Suppressor macrophage (primary cell): ENCODE results near the gene UFD1.
A peak's percentile ranks its signal among the peaks of the same experiment; 100 is the strongest.

ENCODE experiments used
- DNase-seq, 4 experiments: peaks; one replicate each; pipeline ENCODE4 v3.0.0-alpha.2; 2020 to 2022

Gene UFD1

DNA sequence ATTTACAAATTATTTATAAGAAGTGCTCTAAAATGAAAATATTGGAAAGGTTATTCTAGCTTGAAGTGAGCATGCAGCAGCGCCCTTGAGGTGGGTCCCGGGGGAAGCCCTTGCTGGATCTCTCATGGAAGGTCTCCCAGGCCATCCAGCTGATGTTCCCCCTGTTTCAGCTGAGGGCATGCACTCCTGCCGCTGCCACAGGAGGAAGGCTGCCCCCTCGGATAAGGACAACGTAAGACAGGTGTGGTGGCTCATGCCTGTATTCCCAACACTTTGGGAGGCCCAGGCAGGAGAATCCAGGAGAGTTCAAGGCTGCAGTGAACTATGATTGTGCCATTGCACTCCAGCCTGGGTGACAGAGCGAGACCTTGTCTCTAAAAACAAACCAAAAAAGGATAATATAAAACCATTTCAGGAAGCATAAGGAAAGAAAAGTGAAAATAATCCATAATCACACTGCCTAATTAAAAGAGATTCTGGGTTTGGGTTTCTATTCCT is 15.7 kb upstream of the UFD1 start:
- DNase-seq, result no peak

DNA sequence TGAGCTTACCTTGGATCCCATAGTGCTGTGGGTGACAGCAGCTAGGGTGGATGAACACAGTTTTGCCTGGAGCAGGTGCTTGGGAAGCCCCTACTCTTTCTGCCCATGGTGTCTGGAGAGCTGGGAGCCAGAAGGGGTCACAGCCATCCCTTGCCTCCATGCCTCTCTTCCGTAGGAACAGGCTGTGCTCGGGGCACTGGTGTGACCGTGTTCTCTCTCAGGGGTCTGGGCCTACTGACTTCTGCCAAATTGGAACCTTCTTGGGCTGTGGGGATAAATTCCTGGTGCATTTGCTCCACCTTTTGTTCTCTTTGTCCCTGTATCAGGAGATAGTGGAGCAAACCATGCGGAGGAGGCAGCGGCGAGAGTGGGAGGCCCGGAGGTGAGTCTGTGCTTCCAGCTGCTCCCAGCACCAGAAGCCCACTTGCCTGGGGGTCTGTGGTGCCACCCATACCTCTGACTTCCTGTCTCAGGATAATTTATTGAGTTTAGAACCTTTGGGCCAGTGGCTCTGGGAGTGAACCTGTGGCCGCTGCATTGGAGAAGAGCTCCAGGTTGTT is 15.1 kb upstream of the UFD1 start:
- no peak for DNase-seq

DNA sequence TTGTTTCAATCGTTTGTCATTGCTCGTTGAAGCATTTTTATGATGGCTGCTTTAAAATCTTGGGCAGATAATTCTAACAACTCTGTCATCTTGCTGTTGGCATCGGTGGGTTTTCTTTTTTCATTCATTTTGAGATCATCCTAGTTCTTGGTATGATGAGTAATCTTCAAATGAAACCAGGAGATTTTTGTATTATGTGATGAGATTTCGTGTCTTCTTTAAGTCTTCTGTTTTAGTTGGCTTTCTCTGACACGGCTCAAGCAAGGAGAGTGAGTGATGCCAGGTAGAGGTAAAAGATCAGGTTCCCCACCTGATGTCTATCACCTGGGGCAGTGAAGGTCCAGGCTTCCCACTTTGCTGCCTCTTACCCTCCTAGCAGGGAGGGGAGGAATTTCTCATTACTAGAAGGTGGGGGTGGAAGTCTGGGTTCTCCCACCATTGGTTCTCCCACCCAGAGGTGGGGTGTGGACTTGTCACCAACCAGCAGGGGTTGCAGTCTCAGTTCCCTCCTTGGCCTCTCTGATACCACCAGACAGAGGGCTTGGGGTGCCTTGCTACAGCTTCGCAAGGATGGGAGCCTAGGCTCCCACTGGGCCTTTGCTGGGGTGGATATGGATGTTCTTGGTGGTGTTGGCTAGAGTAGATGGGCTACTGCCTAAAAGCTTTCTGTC is 13.6 kb upstream of the UFD1 start:
- DNase-seq, result no peak

DNA sequence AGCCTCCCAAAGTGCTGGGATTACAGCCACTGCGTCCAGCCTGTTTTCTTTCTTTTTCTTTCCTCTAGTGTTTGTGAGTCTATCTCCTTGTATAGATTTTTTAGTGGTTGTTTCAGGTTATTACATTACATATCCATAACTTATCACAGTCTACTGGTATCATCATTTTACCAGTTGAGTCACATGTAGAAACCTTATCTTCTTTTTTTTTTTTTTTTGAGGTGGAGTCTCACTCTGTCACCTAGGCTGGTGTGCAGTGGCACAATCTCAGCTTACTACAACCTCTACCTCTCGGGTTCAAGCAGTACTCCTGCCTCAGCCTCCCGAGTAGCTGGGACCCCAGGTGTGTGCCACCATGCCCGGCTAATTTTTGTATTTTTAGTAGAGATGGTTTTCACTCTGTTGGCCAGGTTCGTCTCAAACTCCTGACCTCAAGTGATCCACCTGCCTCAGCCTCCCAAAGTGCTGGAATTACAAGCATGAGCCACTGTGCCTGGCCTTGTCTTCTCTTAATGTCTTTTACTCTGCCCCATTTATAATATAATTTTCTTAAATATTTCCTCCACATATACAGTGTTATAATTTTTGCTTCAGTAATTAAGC is 11.7 kb upstream of the UFD1 start:
- DNase-seq, result no peak

DNA sequence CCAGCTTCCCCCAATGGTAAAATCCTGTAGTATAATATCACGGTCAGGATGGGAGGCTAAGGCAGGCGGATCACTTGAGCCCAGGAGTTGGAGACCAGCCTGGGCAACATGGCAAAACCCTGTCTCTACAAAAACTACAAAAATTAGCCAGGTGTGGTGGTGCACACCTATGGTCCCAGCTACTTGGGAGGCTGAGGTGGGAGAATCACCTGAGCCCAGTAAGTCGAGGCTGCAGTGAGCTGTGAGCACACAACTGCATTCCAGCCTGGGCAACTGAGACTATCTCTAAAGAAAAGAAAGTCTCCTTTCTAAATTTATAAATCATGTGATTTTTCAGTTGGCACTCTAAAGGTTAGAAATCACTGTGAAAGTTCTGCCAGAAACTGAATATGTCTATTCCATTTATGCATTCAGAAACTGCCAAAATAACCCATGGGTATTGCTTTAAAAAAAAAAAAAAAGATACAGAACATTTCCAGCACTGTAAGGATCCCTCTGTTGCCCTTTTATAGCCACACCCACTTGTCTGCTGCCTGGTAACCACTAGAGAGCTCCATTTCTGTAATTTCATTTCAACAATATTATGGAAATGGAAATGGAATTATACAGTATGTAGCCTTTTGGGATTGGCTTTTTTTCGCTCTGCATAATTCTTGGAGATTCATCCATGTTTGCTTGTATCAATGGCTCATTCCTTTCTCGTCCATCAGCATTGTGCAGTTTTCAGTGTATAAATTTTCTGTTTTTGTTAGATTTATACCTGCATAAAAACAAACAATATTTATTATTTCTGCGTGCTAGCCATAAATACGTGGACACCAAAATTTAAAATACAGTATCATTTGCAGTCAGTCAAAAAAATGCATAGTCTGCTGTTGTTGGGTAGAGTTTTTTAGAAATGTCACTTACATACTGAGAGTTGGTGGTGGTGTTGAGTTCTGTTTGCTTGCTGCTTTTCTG is 10.2 kb upstream of the UFD1 start:
- DNase-seq, result peak; percentile 16 to 46 (median 30)

DNA sequence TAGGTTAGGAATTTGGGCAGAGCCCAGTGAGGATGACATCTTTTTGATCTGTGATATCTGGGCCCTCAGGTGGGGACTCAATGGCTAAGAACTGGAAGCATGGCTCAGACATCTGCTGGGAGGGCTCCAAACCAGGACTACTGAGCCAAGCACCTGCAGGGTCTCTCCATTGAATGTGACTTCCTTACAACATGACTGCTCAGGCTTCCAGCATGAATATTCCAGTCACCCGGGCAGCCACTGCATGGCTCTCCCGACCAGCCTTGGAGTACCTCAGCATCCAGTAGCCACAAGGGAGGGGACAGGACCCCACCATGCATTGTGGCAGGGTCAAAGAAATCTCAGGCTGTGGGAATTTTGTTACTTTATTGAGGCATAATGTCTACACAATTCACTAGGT is 9.3 kb upstream of the UFD1 start:
- no peak for DNase-seq

DNA sequence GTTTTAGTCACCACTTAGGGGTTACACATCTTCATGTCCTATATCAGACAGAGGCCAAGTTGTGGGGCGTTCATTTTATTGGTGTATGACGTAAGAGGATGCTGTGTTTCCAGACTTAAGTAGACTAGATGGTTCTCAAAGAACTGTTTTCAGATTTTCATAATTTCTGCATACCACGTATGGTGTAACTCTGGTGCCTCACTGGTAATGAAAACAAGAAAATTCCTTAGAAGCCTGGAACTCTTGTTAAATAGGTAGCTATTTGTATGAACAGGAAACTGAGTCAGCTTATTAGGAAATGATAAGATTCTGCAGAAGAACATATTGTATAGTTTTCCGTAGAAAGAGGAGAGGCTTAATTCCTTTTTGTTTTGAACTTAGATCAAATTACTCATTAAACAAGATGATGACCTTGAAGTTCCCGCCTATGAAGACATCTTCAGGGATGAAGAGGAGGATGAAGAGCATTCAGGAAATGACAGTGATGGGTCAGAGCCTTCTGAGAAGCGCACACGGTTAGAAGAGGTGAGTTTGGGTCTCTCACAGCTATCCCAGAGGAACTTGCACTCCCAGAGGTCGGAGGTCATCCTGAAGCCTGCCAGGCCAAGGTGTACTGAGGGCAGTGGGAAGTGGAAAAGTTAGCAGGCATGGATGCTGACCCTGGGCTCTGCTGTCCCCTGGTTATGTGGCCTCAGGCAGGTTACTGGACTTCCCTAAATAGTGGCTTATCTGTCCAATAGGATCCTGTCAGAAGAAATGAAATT is 4.7 kb upstream of the UFD1 start:
- DNase-seq, result no peak

DNA sequence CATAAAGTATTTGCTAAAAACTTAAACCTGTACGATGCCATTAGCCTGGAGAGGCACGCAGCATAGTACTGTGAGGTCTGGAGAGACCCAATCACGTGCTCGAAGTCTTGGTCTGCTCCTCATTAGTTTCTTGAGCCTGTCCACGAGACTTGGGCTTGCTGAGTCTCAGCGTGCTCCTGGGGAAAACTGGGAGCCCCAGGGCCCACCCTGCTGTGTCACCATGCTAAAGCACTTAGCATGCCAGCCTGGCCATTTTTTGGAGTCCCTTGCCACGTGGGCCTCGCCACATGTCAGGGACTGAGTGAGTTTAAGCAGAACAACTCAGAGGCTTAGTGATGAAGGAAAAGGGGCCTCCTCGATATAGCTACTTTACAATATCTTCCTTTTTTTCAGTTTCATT is 3.3 kb upstream of the UFD1 start:
- no peak for DNase-seq

DNA sequence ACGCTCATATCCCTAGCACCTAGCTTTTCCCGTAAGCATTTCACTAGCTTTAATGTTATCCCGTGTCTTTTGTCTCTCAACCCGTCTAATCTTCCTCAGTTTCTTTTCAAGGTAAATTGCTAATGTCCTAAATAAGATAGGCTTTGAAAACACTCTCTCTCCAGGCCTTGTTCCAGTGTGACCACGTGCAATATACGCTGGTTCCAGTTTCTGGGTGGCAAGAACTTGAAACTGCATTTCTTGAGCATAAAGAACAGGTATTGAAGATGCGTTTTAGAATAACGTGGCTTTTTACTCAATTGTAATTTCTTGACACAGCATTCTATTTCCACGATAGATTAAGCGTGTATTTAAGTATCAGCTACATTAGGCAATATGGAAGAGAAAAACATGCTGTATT is 1.8 kb upstream of the UFD1 start:
- no peak for DNase-seq

DNA sequence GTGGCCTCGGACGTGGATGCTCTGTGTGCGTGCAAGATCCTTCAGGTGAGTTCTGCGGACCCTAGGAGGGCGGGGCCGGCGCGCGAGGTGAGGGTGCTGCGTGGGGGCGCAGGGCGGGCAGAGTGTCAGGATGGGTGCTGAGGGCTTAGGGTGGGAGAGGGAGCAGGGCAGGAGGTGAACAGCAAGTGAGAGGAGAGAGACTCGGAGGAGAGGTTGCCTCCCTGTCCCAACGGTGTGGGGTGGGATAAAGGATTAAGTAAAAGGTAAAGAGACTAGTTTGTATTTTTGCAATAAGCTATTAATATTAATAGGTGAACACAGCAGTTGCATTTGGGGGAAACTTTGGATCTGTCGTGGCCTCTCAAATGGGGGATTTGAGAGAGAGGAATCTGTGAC is 1.2 kb upstream of the UFD1 start:
- no peak for DNase-seq

DNA sequence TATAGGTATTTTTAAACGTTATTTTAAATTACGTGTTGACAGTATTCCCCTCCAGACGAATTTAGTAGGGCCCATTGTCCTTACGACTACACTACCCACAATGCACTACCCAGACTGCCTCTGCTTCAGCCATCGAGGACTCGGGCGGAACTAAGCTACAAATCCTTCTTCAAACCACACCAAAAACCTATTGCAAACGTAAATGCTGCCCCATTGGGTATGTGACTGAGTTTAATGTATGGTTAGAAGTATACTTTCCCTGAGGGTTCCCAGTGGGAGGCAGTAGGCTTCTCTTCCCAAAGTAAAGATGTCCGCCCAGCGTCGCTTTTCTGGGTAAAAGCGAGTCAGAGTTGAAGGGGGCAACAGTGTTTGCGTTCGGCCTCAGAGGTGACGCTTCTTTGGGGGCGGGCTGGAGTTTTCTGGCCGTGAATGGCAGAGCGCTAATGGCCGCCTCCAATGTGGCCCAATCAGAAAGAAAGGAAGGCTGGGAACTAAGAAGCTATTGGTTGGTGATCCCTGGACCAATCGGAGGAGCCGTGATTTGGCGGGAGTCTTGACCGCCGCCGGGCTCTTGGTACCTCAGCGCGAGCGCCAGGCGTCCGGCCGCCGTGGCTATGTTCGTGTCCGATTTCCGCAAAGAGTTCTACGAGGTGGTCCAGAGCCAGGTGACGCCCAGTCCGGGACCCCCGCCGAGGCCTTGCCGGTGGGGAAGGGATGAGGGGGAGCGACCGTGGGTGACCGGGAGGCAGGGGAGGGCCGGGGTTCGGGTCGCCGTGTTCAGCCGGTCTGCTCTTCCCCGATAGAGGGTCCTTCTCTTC is 571 bp upstream of the UFD1 start, which contains the start of gene CDC45:
Gene CDC45, plus strand, starts transcription at position 566 of the 818 bp plus-strand sequence. Its CDS starts 49 bp downstream, at position 615.
- peak; percentile 98 to 99 (median 98) for DNase-seq

DNA sequence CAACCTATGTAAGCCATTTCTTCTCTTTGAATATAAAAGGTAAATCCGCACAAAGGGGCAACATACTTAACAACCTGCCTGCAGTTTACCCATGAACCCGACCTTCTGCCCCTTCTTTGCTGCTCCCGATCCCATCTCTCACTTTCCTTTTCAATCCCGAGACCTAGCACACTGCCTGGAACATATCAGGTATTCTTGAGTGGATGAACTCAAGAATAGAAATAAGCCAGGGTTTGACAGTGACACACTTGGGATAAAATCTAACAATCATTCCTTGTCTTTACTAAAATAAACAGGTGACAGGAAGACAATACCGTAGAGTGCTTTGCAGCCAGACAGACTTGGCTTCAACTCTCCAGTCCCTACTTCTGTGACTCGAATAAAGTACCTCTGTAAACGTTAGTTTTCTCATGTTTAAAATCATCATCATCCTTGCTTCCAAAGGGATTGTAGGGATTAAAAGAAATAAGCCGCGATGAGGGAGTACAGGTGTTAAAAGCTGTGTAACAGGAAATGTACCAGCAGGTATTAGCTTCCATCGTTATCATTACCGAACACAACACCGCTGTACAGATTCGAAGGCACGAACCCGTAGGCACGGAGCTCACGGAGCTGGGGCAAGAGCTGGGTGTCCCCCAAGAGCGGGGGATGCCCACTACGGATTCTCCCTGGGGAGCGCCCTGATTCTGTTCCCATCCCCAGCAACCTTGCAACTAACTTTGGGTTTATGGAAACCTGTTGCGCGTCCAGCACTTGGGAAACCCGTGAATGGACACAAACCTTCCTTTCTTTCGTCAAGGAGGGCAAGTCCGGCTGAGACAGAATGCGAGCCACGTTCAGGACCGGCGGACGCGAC is 720 bp downstream of the UFD1 start:
- peak in 1 of 4 experiments; percentile 0 for DNase-seq

DNA sequence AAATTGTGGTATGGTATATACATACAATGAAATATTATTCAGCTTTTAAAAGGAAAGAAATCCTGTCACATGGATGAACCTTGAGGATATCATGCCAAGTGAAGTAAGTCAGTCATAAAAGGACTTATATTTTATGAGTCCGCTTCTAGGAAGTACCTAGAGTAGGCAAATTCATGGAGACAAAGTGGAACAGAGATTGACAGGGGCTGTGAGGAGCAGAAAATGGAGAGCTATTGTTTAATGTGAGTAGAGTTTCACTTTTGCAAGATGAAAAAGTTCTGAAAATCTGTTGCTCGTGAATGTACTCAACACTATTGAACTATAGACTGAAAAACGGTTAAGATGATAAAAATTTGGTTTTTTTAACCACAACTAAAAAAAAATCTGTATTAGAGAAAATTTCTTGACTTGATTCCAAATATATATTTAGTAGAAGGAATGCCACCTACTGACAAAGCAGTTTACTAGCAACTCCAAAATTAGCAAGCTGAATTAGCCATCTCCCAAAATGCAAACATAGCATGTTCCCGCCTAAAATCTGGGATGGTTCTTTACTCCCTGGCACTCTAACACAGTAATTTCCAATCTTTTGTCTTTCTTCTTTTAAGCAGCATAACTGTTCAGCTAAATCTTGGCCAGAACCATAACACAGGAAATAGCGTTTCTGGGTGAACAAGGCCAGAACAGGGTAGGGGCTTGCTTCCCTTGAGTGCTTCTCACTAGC is 1.5 kb downstream of the UFD1 start:
- DNase-seq, result peak in 2 of 4 experiments; percentile 6 to 30

DNA sequence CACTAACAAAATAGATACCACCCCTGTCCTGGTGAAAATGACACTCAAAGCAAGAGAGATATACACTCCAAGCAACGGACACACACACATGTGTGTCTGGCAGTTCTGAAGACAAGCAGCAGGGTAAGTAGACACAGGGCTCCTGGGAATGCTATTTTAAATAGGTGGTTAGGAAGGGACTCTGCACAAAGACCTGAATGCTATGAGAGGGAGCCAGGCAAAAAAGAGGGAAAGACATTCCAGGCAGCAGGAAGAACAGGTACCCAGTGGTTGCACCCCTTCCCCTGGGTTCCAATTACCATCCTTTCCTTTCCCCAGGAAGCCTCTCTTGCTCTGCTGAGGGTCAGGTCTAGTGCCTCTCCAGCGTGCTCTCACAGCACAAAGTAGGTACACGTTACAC is 3.0 kb downstream of the UFD1 start:
- DNase-seq, result no peak

DNA sequence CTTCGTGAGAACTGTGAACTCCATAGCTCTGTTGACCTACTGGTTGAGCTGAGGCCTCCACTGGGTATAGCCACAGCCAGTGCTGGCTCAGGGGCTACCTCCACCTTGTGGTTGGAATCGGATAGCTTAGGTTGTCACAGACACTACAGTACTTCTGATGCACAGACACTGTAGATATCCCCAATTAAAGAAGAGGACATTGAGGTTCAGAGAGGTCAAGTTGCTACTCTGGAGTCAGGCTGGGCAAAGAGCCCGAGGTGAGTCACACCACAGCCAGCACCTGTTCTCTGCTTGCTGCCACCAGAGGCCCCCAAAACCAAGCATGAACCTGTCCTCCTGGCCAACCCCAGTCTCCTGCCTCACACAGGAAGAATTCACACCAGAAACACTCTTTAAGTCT is 5.4 kb downstream of the UFD1 start:
- no peak for DNase-seq

DNA sequence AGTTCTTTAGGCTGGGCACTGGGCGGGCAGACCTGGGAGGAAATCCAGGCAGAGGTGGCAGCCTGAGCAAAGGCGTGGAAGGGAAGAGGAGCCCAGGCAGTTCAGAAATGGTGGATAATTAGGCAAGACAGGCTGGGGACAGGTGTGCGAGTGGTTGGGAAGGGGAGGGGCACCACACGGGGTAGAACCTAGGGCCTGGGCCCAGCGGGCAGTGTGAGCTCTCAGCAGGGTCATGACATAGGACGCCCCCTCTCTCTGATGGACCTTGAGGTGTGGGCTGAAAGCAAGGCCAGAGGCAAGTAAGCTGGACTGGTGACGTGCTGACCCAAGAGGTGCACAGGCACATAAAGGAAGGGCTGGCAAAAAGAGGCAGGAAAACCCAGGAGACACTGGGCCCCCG is 6.8 kb downstream of the UFD1 start:
- no peak for DNase-seq

DNA sequence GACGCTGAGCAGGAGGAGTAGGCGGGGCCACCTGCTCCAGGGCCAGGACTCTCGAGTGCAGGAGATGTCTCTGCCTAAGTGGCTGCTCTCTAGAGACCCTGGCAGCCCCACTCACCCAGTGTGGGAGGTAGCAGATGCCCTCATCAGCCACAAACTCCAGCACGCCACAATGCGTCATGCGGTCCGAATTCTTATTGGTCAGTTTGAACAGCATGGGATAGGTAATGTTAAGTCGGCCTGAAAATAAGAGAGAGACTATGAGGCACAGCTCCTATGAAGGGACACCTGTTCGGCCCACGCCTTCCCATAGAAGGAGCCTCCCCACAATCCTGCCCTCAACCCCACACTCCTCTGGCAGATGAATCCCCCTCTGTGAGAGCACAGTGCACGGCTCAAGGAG is 7.4 kb downstream of the UFD1 start:
- DNase-seq, result no peak

DNA sequence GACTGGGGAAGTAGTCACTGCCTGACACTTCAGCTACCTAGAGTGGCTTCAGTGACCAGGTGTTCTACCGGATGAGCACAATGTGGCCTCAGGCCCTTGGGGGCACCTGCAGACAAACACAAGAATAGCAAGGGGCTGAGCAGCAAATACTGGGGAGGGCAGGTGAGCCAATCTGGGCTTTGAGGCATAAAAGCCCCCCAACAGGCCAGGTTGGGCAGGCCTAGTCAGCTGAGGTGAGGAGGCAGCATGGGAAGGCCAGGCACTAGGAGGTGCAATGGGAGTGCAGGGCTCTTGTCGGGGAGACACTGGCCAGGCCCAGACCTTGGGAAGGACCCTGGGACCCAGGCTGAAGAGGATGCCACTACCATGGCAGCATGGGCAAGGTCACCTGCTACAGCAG is 9.0 kb downstream of the UFD1 start:
- DNase-seq, result no peak

DNA sequence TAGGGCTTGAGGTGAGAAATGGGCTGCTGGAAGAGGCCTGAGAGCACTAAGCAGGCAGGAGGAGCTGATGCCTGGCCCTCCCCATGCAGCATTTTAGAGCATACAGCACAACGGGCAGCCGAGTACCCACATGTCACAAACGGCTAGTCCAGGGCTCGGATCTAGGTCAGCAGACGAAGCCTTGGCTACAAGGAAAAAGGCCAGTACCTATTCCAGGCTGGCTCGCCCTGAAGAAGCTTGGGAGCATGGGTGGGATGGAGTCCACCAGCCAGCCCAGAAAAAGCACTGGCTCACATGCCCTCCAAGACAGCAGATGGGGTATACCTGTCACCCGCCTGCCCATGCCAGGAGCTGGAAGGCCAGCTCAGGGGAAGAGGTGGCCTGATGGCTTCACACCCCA is 9.6 kb downstream of the UFD1 start:
- DNase-seq, result no peak

DNA sequence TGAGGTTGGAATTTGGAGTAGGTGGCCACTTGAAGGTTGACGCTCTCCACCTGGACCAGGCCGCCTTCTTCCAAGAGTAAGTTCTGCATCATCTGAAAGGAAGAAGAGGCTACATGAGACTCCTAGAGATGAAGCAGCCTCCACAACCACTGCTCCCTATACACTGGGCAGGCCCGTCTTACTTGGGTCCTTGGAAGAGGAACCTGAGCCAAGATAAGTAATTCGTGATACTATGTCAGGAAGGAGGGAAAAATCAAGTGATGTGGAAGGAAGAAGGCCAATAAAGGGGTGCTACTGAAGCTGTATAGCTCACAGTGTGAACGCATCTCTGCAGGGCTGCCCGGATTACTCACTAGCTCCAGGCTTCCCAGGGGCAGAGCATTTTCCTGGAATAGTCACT is 11.1 kb downstream of the UFD1 start:
- no peak for DNase-seq
